Myocyte (in vitro differentiated cells): Measurements from ENCODE around the gene SLC6A18. TPM values are rescaled to one million over a fixed set of nuclear protein-coding genes. Genes with fewer than 3 reads are reported as not detected.
"Not testable (repeated sequence)": the region's sequence is repeated elsewhere in the genome, so short reads cannot be mapped to it uniquely, and the experiment has no call there.

Experiments used
- DNase-seq: peaks from one replicate; pipeline ENCODE4 v3.0.0-alpha.2; 2012; ENCODE audit warnings: low read depth
- total RNA-seq: library from RNA; depleted of rRNA; stranded (reverse); fragments of >200 nt; gene quantifications from 2 replicates; pipeline ENCODE4 v1.2.3, GENCODE V29; 2014

SLC6A18 gene
- total RNA-seq, 1 donor from 2014 or later, result not detected

GRCh38 chr5:1228120-1228519 is 2.9 kb downstream of the SLC6A18 start:
- no peak for DNase-seq

GRCh38 chr5:1229023-1229422 is 3.8 kb downstream of the SLC6A18 start:
- not testable (repeated sequence) for DNase-seq

DNA sequence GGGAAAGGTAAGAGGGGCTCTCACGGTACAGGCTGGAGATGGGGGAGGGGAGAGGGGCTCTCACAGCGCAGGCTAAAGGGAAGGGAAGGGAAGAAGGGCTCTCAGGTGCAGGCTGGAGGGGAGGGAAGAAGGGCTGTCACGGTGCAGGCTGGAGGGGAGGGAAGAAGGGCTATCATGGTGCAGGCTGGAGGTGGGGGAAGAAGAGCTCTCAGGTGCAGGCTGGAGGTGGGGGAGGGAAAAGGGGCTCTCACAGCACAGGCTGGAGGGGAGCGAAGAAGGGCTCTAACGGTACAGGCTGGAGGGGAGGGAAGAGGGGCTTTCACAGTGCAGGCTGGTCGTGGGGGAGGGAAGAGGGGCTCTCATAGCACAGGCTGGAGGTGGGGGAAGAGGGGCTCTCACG is 4.6 kb downstream of the SLC6A18 start:
- no peak for DNase-seq

GRCh38 chr5:1230551-1230950 is 5.4 kb downstream of the SLC6A18 start:
- DNase-seq, result no peak

- DNase-seq, result no peak
Measured at GRCh38 chr5:1231354-1231905, 6.2 kb downstream of the SLC6A18 start.

DNA sequence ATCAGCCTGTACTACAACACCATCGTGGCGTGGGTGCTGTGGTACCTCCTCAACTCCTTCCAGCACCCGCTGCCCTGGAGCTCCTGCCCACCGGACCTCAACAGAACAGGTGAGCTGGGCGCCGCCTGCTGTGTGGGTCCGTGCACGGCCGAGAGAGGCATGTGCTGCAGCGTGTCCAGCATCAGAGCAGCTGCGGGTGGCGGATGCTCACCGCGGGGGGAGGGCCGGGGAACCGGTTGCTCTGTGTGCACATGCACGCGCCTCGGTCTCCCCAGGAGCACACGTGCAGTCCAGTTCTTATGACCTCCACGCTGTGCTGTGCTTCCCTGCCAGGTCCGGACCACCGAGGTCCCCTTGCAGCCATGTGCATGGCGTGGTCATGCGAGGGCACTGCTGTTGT is 7.6 kb downstream of the SLC6A18 start:
- no peak for DNase-seq

- DNase-seq, result no peak
Measured at GRCh38 chr5:1235379-1235778, 10.2 kb downstream of the SLC6A18 start.

GRCh38 chr5:1235838-1236237 is 10.7 kb downstream of the SLC6A18 start:
- no peak for DNase-seq

DNA sequence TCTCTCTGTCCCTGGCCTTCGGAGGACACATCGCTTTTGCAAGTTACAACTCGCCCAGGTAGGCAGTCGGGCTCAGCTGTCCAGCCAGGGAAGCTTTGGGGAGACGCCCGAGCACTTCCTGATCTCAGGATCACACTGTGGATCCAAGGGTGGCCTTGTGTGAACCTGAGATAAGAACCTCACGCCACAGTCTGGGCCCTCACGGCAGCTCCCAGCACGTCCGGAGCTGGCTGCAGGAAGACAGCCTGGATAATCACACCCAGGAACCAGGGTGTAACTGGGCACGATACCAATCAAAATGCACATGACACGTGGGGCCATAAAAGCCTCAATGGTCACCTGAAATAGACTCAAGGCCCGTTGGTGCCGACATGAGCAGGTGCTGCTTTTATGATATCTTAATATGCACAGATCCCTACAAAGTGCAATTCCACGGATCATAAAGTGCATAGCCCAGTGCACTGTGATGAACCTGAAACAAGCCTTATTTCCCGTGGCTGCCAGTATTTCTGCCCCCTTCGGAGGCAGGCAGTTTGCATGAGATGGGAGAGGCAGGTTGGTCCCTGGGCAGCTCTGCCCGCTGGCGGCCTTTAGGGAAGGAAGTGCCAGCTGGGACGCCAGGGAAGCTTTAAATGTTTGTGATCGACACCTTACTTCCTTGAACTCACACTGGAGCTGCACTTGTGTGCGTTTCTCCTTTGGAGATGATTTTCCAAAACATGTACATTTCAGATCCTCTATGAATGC is 14.5 kb downstream of the SLC6A18 start:
- DNase-seq, result no peak

GRCh38 chr5:1240496-1241260 is 15.5 kb downstream of the SLC6A18 start:
- no peak for DNase-seq

GRCh38 chr5:1241509-1242080 is 16.4 kb downstream of the SLC6A18 start:
- DNase-seq, result no peak

GRCh38 chr5:1242733-1243486 is 17.7 kb downstream of the SLC6A18 start:
- no peak for DNase-seq

DNA sequence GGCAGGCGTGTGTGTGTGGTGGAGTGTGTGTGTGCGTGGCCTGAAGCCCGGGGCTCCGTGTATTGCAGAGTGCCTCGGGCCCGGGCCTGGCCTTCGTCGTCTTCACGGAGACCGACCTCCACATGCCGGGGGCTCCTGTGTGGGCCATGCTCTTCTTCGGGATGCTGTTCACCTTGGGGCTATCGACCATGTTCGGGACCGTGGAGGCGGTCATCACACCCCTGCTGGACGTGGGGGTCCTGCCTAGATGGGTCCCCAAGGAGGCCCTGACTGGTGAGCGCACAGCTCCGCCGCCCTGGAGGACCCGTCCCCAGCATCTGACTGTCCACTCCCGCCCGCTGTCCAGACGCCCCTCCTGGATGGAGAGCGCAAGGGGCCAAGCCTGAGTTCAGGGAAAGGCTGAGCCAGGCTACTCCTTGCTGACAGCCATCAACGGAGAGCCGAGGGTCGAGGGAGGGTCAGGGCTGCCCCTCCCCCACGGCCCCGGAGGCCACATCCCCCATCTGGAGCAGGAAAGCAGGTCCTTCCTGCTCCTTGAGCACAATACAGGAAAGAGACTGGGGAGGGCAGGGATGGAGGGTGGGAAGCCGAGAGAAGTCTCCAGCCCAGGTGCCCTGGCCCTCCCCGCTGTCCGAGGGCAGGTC is 18.4 kb downstream of the SLC6A18 start:
- DNase-seq, result no peak

GRCh38 chr5:1244255-1244654 is 19.1 kb downstream of the SLC6A18 start:
- no peak for DNase-seq

- peak; percentile 3 for DNase-seq
Measured at GRCh38 chr5:1244976-1245375, 19.8 kb downstream of the SLC6A18 start.

- DNase-seq, result no peak
Measured at GRCh38 chr5:1245905-1246576, 20.9 kb downstream of the SLC6A18 start.

DNA sequence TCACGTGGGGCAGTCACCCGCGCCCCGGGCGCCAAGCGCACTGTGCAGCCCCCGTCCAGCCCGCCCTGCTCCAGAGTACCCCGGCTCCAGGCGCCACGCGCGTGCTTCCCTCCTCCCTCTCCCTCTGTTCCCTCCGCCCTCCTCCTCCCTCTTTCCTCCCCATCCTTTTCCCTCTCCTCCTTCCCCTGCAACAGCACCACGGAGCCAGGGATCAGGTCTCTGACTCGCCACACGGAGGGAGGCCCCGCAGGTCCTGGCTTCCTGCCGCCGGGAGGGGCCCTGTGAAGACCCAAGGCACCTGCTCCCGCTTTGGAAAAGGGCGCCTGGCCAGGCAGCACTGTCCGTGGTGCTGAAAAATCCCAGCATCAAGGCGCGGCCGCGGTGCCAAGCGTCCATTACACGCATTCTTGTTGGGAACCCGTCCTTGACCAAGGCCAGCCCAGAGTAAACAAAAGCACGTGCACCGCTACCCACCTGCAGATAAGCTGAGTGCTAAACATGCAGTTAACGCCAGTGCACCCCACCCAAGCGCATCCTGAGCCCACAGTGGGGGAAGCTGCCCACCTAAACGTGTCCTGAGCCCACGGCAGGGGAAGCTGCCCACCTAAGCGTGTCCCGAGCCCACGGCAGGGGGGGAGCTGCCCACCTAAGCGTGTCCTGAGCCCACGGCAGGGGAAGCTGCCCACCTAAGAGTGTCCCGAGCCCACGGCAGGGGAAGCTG is 21.7 kb downstream of the SLC6A18 start:
- DNase-seq, result peak; percentile 71

DNA sequence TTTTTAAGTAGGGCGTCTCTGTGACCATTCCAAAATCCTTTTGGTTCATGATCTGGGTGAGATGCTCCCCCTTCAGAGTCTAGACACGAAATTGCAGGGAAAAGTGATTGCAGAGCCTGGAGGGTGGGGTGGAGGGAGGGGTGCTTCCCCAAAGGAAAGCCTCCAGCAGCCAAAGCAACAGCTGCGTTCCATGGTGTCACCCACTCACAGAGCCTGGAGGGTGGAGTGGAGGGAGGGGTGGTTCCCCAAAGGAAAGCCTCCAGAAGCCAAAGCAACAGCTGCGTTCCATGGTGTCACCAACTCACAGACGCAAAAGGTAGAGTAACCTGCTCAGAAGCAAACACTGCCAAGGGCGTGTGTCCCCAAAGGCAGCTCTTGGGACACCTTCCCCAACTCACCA is 22.6 kb downstream of the SLC6A18 start:
- no peak for DNase-seq
